ENCODE measurements around the gene HPCAL1. TPM values are rescaled to one million over a fixed set of nuclear protein-coding genes. Genes with fewer than 3 reads are reported as not detected.

The HPCAL1 gene
- total RNA-seq, 1 donor from 2014 or later: 72.2 TPM

GRCh38 chr2:10304458-10305253 is 2.0 kb downstream of the HPCAL1 start:
- peak; percentile 38 for DNase-seq

GRCh38 chr2:10305254-10305635 is 2.5 kb downstream of the HPCAL1 start:
- peak; percentile 55 for DNase-seq

- DNase-seq: peak; percentile 39
Observed at GRCh38 chr2:10305715-10306114, 3.0 kb downstream of the HPCAL1 start.

- no peak for DNase-seq
Observed at GRCh38 chr2:10306901-10307463, 4.3 kb downstream of the HPCAL1 start.

GRCh38 chr2:10307561-10308156 is 5.0 kb downstream of the HPCAL1 start:
- no peak for DNase-seq

- no peak for DNase-seq
Observed at GRCh38 chr2:10308866-10309265, 6.2 kb downstream of the HPCAL1 start.

GRCh38 chr2:10309286-10309685 is 6.6 kb downstream of the HPCAL1 start:
- no peak for DNase-seq

- DNase-seq: no peak
Observed at GRCh38 chr2:10310309-10310888, 7.7 kb downstream of the HPCAL1 start.

GRCh38 chr2:10311736-10312135 is 9.0 kb downstream of the HPCAL1 start:
- no peak for DNase-seq

GRCh38 chr2:10312437-10312957 is 9.8 kb downstream of the HPCAL1 start:
- no peak for DNase-seq

- no peak for DNase-seq
Observed at GRCh38 chr2:10316336-10316735, 13.6 kb downstream of the HPCAL1 start.

GRCh38 chr2:10316860-10317259 is 14.2 kb downstream of the HPCAL1 start:
- no peak for DNase-seq

- DNase-seq: no peak
Observed at GRCh38 chr2:10317646-10318045, 14.9 kb downstream of the HPCAL1 start.

- no peak for DNase-seq
Observed at GRCh38 chr2:10318345-10318744, 15.6 kb downstream of the HPCAL1 start.

- no peak for DNase-seq
Observed at GRCh38 chr2:10319892-10320574, 17.3 kb downstream of the HPCAL1 start.

GRCh38 chr2:10320575-10320931 is 17.8 kb downstream of the HPCAL1 start:
- no peak for DNase-seq

- DNase-seq: no peak
Observed at GRCh38 chr2:10320933-10321332, 18.2 kb downstream of the HPCAL1 start.

GRCh38 chr2:10321622-10322021 is 18.9 kb downstream of the HPCAL1 start:
- DNase-seq: no peak

GRCh38 chr2:10322481-10322880 is 19.8 kb downstream of the HPCAL1 start:
- no peak for DNase-seq

GRCh38 chr2:10322973-10323372 is 20.3 kb downstream of the HPCAL1 start:
- no peak for DNase-seq

GRCh38 chr2:10323535-10323934 is 20.8 kb downstream of the HPCAL1 start:
- DNase-seq: no peak

- DNase-seq: peak; percentile 97
Observed at GRCh38 chr2:10324095-10324832, 21.6 kb downstream of the HPCAL1 start.

Measured in dermis blood vessel endothelial cell (primary cell).